Measurements from ENCODE around the gene PDE5A.
"Not testable (repeated sequence)": the region's sequence is repeated elsewhere in the genome, so short reads cannot be mapped to it uniquely, and the experiment has no call there.

PDE5A gene

DNA sequence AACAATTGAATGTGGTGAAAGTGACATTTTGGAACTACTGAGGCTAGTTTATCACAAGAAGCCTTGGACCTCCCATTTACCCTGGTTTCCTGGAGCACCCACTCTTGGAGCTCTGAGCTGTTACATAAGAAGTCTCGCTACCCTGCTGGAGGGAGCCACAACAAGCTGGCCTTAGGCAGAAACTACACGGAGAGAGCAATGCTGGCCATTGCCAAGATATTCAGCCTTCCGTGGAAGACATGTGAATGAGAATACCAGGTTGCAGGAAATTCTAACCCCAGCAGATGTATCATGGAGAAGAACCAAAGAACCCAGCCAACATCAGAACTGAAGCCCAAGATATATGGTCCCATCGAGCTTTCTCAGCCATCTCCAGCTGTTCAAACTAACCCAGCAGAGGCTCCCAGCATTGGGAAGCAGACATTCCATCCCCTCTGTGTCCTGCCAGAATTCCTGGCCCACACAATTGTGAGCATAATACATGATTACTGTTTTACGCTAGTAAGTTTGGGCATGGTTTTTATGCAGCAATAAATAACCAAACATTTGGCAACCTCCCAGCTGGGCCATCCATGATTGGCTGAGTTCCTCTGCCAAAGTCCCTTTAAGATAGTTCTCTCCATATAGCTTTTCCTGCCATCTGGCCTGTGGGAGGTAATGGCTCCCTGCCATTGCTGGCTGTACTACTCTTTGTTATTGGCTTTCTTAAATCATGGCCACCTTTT, 17.9 kb upstream of the PDE5A start:
- DNase-seq (ENCODE audit: low read depth, low spot score): peak; percentile 62

DNA sequence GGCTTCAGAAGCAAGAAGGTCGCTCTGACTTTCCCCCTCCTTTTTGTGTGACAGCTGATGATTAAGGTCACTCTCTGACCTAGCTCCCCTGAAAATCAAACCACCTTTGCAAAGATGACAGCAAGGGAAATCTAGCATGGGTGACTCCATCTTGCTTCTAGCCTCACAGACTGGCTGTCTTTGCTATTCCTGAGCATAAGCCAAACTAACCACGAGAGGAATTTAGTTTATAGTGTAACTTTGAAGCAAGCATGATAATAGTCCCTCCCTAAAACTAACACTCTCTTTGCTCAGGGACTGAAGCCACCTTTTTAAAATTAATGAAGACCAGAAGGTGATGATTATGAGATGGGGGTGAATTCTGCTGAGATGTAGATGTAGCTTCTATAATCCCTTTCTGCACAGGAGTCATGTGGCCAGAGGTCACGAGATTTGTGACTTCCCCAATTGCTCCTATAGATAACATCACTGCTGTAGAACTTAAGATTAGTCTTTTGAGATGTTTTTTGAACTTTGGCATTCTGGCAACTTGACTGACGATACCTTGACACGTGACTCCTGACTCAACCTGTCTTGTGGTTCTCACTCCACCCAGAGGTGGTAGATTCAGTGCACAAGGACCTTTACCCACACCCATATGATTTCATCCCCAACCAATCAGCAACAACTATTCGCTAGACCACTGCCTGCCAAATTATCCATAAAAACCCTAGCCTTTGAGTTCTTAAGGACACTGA, 14.9 kb upstream of the PDE5A start:
- DNase-seq (ENCODE audit: low read depth, low spot score): peak; percentile 56

- no peak for DNase-seq (ENCODE audit: low read depth, low spot score)
These were observed 13.2 kb upstream of the PDE5A start for GRCh38 chr4:119641765-119642164.

DNA sequence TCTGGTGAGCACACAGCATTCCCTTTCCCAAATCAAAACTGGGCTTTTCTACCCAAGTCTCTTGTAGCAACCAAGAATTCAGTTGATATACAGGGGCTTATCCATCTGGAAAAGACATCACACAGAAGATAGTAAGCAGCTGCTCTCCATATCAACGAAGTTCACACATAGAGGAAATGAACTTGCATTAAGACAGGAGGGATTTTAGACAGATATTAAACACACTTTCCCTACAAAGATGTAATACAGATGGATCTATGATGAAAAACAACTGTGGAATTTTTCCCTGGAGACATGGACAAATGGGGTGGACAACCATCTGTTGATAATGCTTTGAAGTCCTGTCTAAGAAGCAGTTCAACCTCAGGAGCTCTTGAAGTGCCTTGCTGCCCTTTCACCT, 9.8 kb upstream of the PDE5A start:
- no peak for DNase-seq (ENCODE audit: low read depth, low spot score)

DNA sequence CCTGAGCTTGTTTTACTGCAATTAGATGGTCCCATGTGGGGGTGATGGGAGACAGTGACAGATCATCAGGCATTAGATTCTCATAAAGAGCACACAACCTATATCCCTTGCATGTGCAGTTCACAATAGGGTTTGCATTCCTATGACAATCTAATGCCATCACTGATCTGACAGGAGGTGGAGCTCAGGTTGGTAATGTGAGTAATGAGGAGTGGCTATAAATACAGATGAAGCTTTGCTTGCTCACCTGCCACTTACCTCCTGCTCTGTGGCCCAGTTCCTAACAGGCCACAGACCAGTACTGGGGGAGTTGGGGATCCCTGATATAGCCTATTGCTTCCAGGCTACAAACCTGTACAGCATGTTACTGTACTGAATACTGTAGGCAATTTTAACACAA, 8.2 kb upstream of the PDE5A start:
- not testable (repeated sequence) for DNase-seq (ENCODE audit: low read depth, low spot score)

- DNase-seq (ENCODE audit: low read depth, low spot score): peak; percentile 39
These were observed 3.6 kb upstream of the PDE5A start for GRCh38 chr4:119632216-119632615.

DNA sequence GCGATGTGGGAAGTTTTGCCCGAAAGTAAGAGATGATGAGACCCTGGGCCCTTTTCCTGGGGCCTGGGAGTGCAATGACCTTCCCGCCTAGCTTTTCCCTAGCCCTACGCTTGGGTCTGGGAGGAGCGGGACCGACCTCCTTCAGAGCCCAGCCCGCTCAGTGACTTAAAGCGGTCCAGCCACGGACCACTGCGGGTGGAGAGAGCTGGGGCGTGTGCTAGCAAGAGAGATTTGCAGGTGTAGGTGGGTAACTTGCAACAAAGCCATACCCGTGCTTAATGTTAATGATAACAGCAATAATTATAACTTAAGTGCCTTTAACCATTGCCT, 503 bp upstream of the PDE5A start:
- DNase-seq (ENCODE audit: low read depth, low spot score): no peak

DNA sequence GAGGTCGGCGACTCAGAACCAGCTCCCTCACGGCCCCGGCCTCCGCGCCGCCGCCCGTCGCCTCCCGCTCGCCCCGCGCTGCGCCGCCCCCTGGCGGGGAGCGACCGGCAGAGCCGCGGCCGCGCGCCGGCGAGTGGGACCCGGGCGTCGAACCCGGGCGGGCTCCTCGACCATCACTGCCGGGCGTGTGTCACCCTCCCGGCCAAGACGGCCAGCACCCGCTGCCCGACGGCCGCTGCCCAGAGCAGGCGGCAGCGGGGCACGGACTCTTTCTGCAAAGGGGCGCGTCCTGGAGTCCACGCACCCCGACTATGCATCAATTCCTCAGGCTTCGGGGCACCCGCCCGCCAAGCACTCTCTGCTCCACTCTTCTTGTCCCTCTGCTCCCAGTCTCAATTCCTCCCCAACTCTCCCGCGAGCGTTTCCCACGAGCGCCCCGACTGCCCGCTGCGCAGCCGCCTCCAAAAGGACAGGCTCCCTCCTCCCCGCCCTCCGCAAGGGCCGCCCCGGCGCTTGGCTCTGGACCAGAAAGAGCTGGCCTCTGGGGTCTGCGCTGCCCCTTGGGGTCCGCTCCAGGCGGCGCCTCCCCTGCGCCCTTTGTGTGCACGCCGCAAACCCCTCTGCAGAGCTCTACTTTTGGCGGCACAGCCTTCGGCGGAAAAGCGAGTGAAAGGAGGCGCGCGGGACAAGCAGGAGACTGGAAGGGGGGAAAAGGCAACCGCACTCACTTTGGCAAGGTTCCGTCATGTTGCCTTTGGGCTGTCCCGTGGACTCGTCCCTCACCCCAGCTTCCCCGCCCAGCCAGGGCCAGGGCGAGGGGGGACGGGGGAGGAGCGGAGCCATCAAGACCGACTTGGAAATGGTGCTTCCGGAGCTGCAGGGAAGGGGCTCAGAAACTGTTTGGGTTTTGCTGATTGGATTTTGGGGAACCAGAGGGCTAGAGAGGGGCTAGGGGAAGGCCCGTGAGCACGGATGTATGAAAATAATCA, 1.0 kb downstream of the PDE5A start:
- DNase-seq (ENCODE audit: low read depth, low spot score): peak; percentile 82

DNA sequence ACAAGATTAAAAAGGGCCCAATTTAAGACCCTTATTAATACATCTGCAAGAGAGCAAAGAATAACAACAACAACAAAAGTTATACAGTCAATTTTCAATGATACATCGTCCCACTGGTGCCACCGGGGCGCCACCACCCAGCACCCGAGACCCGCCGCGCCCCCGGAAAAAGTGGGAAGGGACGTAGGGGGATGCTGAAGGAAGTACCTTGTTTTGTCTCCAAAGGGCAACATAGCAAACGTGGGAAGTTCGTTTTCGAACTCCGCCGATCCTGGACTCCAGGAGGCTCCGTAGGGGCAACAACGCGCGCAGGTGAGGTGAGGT, 1.7 kb downstream of the PDE5A start:
- DNase-seq (ENCODE audit: low read depth, low spot score): no peak

DNA sequence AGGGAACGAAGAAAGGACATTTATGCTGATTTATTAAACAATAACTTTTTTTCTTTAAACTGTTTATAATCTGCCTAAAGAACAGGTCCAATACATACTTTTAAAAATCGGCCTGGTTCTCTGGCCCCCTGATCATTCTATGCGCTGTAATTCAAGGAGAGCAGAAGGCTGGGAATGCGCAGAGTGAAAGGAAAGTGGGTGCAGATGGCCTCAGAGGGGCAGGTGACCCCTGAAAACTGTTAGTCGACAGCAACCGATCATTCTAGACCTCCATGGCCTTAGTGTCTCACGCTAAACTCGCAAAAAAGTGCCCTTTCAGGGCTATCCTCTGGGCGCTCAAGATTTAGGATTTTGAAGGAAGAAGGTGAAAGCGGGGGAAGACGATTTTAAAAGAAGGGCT, 2.2 kb downstream of the PDE5A start:
- peak; percentile 7 for DNase-seq (ENCODE audit: low read depth, low spot score)

DNA sequence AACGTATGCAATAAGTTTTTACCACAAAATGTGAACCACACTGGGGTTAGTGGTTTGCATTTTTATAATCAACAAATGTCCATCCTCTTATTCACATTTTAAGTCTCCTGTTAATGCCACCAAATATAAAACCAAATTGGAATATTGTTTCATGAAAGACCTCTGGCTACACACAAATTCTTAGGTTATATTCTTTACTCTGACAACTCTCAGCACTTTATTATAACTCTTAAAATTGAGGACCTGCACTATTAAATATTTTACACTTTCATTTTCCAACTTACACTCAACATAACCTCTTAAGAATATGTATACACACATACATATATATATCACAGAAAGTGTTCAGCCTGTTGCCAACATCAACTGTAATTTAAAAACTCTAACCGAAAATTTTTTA, 2.8 kb downstream of the PDE5A start:
- DNase-seq (ENCODE audit: low read depth, low spot score): no peak

- no peak for DNase-seq (ENCODE audit: low read depth, low spot score)
These were observed 4.2 kb downstream of the PDE5A start for GRCh38 chr4:119624356-119624755.

DNA sequence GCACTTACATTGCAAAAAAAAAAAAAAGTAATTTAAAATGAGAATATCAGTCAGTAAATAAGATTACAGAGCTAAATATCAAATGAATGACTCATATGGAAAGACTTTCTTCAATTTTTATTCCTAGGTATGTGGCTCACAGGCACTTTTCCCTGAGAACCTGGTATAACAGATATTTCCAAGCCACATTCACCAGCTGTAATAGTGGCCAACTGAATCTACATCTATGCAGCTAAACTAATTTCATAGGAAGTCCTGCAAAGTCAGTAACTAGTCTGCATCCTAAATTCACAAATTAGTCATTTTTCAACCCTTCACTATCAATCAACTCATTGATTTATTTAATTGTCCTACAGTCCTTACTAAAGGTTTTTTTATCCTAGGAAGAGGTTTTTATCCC, 5.6 kb downstream of the PDE5A start:
- DNase-seq (ENCODE audit: low read depth, low spot score): peak; percentile 62

DNA sequence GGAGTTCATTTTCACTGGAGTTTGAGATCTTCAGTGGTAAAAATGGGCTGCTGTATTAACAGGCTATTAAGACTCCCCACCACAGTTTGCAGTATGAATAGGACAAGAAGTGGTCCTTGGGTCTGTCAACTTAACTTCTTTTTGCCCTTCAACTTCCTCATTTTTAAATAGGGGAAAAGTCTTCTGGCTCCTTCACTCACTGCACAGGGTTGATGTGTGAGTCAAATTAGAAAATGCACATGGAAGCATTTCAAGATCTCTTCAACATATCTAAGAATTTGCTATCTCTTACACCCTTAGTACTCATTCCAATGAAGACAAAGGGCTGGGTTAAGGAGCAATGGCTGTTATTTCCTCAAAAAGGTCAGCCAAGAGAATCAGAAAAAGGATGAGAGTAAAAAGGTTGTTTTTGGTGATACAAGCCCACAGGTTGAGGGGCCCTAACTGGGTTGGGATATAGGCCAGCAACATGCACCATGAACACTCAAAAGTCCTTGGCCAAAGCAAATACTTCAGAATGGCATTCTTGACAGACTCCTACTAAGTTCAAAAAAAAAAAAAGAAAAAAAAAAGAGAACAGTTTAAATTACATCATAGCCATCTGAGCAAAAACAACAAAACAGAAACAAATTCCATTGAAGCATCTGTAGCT, 13.4 kb downstream of the PDE5A start:
- DNase-seq (ENCODE audit: low read depth, low spot score): peak; percentile 12

- DNase-seq (ENCODE audit: low read depth, low spot score): no peak
These were observed 24.3 kb downstream of the PDE5A start for GRCh38 chr4:119604266-119604665.

GRCh38 chr4:119602366-119602765, 26.2 kb downstream of the PDE5A start:
- no peak for DNase-seq (ENCODE audit: low read depth, low spot score)

GRCh38 chr4:119598521-119598920, 30.1 kb downstream of the PDE5A start:
- no peak for DNase-seq (ENCODE audit: low read depth, low spot score)

GRCh38 chr4:119597377-119597776, 31.2 kb downstream of the PDE5A start:
- DNase-seq (ENCODE audit: low read depth, low spot score): peak; percentile 31

- no peak for DNase-seq (ENCODE audit: low read depth, low spot score)
These were observed 34.9 kb downstream of the PDE5A start for GRCh38 chr4:119593698-119594097.

DNA sequence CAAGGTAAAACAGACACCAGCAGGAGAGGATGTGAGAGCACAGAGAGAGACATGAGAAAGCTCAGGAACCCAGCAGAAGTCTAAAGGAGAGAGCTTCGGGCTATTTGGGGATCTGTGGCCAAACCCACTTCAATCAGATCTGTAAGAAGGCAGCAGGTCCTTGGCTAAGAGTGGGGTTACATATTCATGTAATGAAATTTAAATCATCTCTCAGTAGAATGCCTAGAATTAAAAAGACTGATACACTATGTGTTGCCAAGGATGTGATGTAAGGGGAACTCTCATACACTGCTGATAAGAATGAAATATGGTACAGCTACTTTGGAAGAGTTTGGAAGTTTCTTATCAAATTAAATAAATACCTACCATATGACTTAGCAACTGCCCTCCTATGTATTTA, 35.8 kb downstream of the PDE5A start:
- DNase-seq (ENCODE audit: low read depth, low spot score): peak; percentile 2

DNA sequence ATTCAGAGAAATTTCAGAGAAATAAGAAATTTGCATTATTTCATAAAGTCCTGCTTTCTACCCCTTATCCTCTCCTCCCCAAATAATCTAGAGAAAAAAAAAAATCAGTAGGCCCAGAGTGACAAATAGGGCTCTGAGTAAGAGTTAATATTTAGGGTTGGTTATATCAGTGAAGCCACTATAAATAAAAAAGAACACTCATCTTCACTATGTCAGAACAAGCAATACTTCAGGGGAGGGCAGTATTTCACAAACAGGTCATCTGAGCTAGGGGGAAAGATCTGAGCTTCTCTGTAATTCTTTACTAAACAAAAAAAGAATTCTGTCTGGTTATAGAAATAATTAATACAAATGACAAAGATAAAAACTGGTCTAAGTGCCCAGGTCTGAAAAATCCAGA, 39.4 kb downstream of the PDE5A start:
- no peak for DNase-seq (ENCODE audit: low read depth, low spot score)

DNA sequence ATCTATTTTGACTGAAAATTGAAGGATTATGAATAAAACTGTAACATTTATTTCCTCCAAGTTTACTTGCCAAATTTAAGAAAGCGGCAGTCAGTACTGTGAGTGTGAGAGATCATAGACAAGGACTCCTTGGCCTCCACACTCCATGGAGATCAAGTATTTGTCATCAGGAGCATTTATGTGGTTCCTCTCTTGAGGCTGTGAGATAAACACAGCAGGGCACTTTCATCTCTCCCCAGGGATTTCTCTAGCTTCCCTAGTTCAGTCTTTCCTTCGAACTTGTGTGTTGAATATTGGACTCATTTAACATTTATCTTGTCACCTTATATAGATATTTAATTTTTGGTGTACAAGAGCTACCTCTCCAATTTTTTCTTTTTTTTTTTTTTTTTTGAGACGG, 40.8 kb downstream of the PDE5A start:
- no peak for DNase-seq (ENCODE audit: low read depth, low spot score)
